Uterus (tissue), 2 donors: ENCODE measurements around the gene EMC6.

Experiments used
- CTCF ChIP-seq, 4 experiments: fragments of 200-600 bp in 2 of 4; fragments of 450-650 bp in 2 of 4; sonication (generic) in 2 of 4; IDR thresholded peaks; one replicate each; pipeline ENCODE4 v1.5.1; 2016 to 2019; ENCODE audit warnings: antibody characterized with exemption in 4 of 4, mild to moderate bottlenecking in 2 of 4, moderate library complexity in 1 of 4
- POLR2A ChIP-seq, 2 donors: fragments of 450-650 bp; IDR thresholded peaks; one replicate each; pipeline ENCODE4 v1.6.1; 2016; ENCODE audit warnings: antibody characterized with exemption in 2 of 2, mild to moderate bottlenecking in 1 of 2, moderate library complexity in 1 of 2

- TF ChIP-seq CTCF (IDR thresholded peaks at IDR 0.05) (no peak), POLR2A (IDR thresholded peaks at IDR 0.05) (no peak)
Measured at GRCh38 chr17:3681565-3681964, 13.0 kb downstream of the EMC6 start.
